RWPE2 (cell line): ENCODE data around the gene VSIG10L.
A peak's percentile ranks its signal among the peaks of the same experiment; 100 is the strongest.

Experiments
- ATAC-seq: fragments of 200-7000 bp; cut with Tn5 transposase; 3 replicates; pipeline ENCODE4 v1.9.1; 2021; ENCODE audit warnings: low read depth
- DNase-seq: peaks from one replicate; pipeline ENCODE4 v3.0.0-alpha.2; 2020; ENCODE audit warnings: low spot score
- H3K27ac ChIP-seq: fragments of 450-650 bp; 2 replicates; pipeline ENCODE4 v1.5.1; 2017; ENCODE audit warnings: mild to moderate bottlenecking; ENCODE audit not compliant: poor library complexity, severe bottlenecking
- H3K27me3 ChIP-seq: fragments of 250-450 bp; sonication (Bioruptor Pico); 2 replicates; pipeline ENCODE4 v1.5.1; 2021; ENCODE audit warnings: mild to moderate bottlenecking, moderate library complexity; ENCODE audit not compliant: insufficient read depth, poor library complexity, severe bottlenecking
- H3K36me3 ChIP-seq: fragments of 250-450 bp; sonication (Bioruptor Pico); 2 replicates; pipeline ENCODE4 v1.5.1; 2020; ENCODE audit warnings: low read depth, mild to moderate bottlenecking, moderate library complexity
- H3K4me1 ChIP-seq: fragments of 250-450 bp; sonication (Bioruptor Pico); 2 replicates; pipeline ENCODE4 v1.5.1; 2021; ENCODE audit warnings: mild to moderate bottlenecking, moderate library complexity; ENCODE audit not compliant: insufficient read depth, poor library complexity, severe bottlenecking
- H3K4me3 ChIP-seq: fragments of 250-450 bp; sonication (Bioruptor Pico); 2 replicates; pipeline ENCODE4 v1.5.1; 2021; ENCODE audit warnings: mild to moderate bottlenecking, moderate library complexity; ENCODE audit not compliant: severe bottlenecking
- H3K9me3 ChIP-seq: fragments of 250-450 bp; sonication (Bioruptor Pico); 2 replicates; pipeline ENCODE4 v1.5.1; 2021; ENCODE audit warnings: mild to moderate bottlenecking, moderate library complexity; ENCODE audit not compliant: severe bottlenecking
- TF ChIP-seq, protein P1 (sequence below): fragments of 450-650 bp; IDR thresholded peaks from one replicate; pipeline ENCODE4 v1.5.1; 2017; ENCODE audit warnings: mild to moderate bottlenecking, moderate library complexity; ENCODE audit not compliant: poor library complexity, severe bottlenecking

Gene VSIG10L

DNA sequence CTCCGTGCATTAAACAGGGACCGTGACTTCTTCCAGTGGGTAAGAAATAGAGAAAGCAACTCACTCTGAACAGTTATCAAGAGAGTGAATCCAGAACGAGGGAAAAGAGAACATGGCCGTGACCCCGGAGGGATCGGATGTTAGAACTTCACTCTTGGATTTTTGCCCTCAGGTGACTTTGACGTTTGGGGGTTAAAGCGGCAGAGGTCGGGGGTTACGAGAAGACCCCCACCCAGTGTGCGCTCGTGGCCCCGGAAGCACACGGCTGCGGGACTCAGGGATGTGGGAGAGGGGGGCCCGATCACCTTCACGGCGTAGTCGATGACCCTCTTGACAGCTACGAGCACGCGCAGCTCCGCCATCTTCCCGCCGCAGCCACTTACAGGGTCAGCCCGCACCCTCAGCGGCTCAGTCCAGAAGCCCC, 24.0 kb upstream of the VSIG10L start, which contains the start of gene ETFB:
ETFB (minus strand) TSS at position 424 of the 424 bp plus-strand sequence; CDS start at position 362, 62 bp downstream.
- H3K27ac ChIP-seq, result peak within 1 kb of the TSS; percentile 76
- H3K4me1 ChIP-seq, result peaks cover 17% of the 10 kb centered on the region
- ATAC-seq (no peak), DNase-seq (no peak)
- TF ChIP-seq, protein P1, sequence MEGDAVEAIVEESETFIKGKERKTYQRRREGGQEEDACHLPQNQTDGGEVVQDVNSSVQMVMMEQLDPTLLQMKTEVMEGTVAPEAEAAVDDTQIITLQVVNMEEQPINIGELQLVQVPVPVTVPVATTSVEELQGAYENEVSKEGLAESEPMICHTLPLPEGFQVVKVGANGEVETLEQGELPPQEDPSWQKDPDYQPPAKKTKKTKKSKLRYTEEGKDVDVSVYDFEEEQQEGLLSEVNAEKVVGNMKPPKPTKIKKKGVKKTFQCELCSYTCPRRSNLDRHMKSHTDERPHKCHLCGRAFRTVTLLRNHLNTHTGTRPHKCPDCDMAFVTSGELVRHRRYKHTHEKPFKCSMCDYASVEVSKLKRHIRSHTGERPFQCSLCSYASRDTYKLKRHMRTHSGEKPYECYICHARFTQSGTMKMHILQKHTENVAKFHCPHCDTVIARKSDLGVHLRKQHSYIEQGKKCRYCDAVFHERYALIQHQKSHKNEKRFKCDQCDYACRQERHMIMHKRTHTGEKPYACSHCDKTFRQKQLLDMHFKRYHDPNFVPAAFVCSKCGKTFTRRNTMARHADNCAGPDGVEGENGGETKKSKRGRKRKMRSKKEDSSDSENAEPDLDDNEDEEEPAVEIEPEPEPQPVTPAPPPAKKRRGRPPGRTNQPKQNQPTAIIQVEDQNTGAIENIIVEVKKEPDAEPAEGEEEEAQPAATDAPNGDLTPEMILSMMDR, result no peak
- H3K27me3 ChIP-seq, result no peaks in the 10 kb centered on the region
- no peaks in the 10 kb centered on the region for H3K9me3 ChIP-seq
- peak within 1 kb of the TSS; percentile 52 for H3K4me3 ChIP-seq
- H3K36me3 ChIP-seq, result no peaks in the 10 kb centered on the region

DNA sequence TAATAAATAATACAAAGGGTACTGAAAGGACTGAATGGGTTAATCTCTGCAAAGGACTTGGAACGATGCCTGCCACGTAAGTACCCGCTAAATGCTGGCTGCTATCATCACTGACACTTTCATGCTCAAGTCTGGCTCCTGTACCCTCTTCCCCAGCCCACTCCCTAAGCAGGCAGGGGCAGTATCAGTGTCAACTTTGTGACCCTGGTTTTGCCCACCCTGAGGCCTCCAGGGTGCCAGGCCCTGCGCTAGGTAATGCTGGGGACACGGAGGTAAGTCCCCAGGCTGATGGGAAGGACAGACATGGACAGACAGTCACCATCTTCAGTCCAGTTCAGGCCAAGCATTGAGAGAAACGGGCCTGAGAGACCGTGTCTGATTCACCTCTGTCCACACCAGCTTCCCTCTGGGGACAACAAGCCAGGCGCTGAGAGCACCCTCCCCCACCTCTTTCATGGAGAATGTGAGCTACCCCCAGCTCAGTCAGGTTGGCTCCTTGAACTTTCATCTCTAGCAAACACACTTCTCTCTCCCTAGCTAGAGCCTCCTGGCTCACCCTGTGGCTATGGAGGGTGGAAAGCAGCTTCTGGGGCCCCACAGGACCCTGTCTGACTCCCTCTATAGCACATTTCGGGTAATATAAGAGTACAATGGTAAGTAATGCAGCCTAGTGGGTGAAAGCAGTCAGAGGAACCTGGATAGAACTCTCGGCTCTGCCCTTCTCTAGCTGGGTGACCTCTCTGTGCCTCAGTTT, 23.4 kb upstream of the VSIG10L start:
- TF ChIP-seq, protein P1, result no peak
- Histone ChIP-seq H3K27ac (peak overlapping the region; percentile 76), H3K4me1 (peaks cover 17% of the 10 kb centered on the region), H3K27me3 (no peaks in the 10 kb centered on the region), H3K36me3 (no peaks in the 10 kb centered on the region), H3K4me3 (peak overlapping the region; percentile 52), H3K9me3 (no peaks in the 10 kb centered on the region)
- no peak for ATAC-seq
- DNase-seq, result no peak

DNA sequence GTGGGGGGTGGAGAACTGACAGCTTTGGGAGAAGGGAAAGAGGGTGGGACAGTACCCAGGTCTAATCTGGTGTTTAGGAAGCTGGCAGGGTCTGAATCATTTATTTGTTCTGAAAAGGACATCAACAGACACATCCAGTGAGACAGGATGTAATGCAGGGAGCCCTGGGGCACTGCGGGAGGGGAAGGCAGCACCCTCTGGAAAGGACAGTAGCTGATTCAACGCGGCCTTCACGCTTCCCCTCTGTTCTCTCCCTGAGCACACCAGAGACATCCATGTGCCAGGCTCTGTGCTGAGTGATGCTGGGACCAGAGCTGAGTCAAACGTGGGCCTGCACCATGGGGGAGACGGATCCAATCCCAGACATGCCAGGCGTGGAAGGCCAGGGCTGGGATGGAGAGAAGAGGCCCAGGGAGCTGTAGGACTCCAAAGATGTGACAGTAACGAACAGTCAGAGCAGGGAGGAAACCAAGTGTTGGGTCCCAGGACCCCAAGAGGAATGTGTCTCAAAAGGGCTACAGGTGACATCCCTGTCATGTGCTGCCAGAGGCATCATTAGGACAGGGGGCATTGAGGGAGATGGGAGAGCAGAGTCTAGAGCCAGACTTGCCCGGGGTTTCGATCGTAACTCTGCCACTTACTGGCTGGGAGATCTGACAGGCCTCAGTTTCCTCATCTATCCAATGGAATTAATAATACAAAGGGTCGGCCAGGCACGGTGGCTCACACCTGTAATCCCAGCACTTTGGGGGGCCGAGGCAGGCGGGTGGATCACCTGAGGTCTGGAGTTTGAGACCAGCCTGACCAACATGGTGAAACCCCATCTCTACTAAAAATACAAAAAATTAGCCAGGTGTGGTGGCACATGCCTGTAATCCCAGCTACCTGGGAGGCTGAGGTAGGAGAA, 22.5 kb upstream of the VSIG10L start:
- DNase-seq, result no peak
- H3K4me1 ChIP-seq, result peaks cover 23% of the 10 kb centered on the region
- no peak overlapping the region for H3K4me3 ChIP-seq
- no peaks in the 10 kb centered on the region for H3K9me3 ChIP-seq
- TF ChIP-seq, protein P1, result no peak
- peak overlapping the region; percentile 76 for H3K27ac ChIP-seq
- H3K27me3 ChIP-seq, result no peaks in the 10 kb centered on the region
- peak; percentile 24 for ATAC-seq
- H3K36me3 ChIP-seq, result no peaks in the 10 kb centered on the region

DNA sequence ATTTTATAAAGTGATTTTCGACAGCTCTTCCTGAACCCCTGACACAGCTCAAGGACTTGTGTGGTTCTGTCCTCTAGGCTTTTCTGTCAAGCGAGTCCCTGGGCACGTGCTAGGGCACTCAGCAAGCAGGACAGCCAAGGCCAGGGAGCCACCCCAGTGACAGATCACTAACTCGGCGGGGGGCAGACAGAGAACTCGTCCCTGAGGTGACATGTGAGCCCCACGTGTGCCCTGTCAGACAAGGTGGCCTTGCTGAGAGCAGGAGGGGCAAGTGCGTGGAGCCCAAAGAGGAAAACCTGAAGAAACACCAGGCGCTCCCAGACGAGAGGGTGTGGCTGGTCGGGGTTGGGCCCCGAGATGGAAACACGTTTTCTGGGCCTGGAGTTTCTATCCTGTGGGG, 19.3 kb upstream of the VSIG10L start:
- Histone ChIP-seq H3K27me3 (no peaks in the 10 kb centered on the region), H3K27ac (no peak overlapping the region), H3K9me3 (no peaks in the 10 kb centered on the region), H3K4me3 (no peak overlapping the region), H3K4me1 (peaks cover 24% of the 10 kb centered on the region), H3K36me3 (no peaks in the 10 kb centered on the region)
- TF ChIP-seq, protein P1, result no peak
- no peak for DNase-seq
- no peak for ATAC-seq
